IPS-18a (cell line): ENCODE measurements around the gene CFAP54.

Experiments used
- H3K27ac ChIP-seq: one replicate; pipeline ENCODE4 v1.5.1; 2013; ENCODE audit warnings: low read length
- H3K27me3 ChIP-seq: one replicate; pipeline ENCODE4 v1.6.1; 2013; ENCODE audit warnings: mild to moderate bottlenecking, low read length; ENCODE audit not compliant: control insufficient read depth, insufficient read depth
- H3K36me3 ChIP-seq: one replicate; pipeline ENCODE4 v1.6.1; 2013; ENCODE audit warnings: low read depth, low read length; ENCODE audit not compliant: control insufficient read depth
- H3K4me1 ChIP-seq: one replicate; pipeline ENCODE4 v1.6.1; 2013; ENCODE audit warnings: low read depth, low read length; ENCODE audit not compliant: control insufficient read depth
- H3K4me3 ChIP-seq: one replicate; pipeline ENCODE4 v1.5.1; 2013; ENCODE audit warnings: low read length
- H3K9ac ChIP-seq: one replicate; pipeline ENCODE4 v1.6.1; 2013; ENCODE audit warnings: mild to moderate bottlenecking, low read length, moderate library complexity
- H3K9me3 ChIP-seq: one replicate; pipeline ENCODE4 v1.6.1; 2013; ENCODE audit warnings: low read depth, low read length; ENCODE audit not compliant: control insufficient read depth

The CFAP54 gene

DNA sequence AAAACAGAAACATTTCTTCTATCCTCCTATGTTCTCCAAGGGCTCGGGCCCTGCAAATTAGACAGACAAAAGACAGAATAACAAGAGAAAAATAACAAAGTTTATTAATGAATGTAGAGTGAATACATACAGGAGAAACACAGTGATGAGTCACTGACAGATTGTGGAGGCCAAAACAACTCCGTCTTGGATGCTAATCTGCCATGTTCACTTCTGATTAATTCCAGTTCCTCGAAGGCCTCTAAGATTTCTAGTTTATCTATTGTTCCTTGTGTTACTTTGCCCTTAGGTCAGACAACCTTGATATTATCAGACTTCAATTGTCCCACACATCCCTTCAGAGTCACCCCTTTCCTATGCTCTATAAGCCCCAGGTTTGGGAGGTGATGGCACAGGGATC lies 390.8 kb downstream of the CFAP54 start:
- Histone ChIP-seq H3K27ac (no peak overlapping the region), H3K9me3 (no peaks in the 10 kb centered on the region), H3K4me3 (no peak overlapping the region), H3K36me3 (no peaks in the 10 kb centered on the region), H3K4me1 (no peaks in the 10 kb centered on the region), H3K9ac (no peak overlapping the region), H3K27me3 (no peaks in the 10 kb centered on the region)

- H3K9me3 ChIP-seq = no peaks in the 10 kb centered on the region
- no peak overlapping the region for H3K9ac ChIP-seq
- H3K4me3 ChIP-seq = no peak overlapping the region
- H3K27me3 ChIP-seq = no peaks in the 10 kb centered on the region
- no peaks in the 10 kb centered on the region for H3K36me3 ChIP-seq
- no peak overlapping the region for H3K27ac ChIP-seq
- no peaks in the 10 kb centered on the region for H3K4me1 ChIP-seq
Measured at GRCh38 chr12:96881608-96882007, 392.2 kb downstream of the CFAP54 start.

DNA sequence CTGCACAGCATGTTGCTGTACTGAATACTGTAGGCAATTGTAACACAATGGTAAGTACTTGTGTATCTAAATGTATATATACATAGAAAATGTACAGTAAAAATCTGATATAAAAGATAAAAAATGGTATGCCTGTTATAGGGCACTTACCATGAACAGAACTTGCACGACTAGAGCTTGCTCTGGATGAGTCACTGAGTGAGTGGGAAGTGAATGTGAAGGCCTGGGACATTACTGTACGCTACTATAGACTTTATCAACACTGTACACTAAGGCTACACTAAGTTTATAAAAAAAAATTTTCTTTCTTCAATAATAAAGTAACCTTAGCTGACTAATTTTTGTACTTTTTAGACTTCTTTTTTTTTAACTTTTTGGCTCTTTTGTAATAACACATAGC lies 393.5 kb downstream of the CFAP54 start:
- Histone ChIP-seq H3K4me3 (no peak overlapping the region), H3K9ac (no peak overlapping the region), H3K27me3 (no peaks in the 10 kb centered on the region), H3K27ac (no peak overlapping the region), H3K9me3 (no peaks in the 10 kb centered on the region), H3K36me3 (no peaks in the 10 kb centered on the region), H3K4me1 (no peaks in the 10 kb centered on the region)

GRCh38 chr12:96883571-96883970 lies 394.2 kb downstream of the CFAP54 start:
- no peak overlapping the region for H3K27ac ChIP-seq
- no peaks in the 10 kb centered on the region for H3K9me3 ChIP-seq

DNA sequence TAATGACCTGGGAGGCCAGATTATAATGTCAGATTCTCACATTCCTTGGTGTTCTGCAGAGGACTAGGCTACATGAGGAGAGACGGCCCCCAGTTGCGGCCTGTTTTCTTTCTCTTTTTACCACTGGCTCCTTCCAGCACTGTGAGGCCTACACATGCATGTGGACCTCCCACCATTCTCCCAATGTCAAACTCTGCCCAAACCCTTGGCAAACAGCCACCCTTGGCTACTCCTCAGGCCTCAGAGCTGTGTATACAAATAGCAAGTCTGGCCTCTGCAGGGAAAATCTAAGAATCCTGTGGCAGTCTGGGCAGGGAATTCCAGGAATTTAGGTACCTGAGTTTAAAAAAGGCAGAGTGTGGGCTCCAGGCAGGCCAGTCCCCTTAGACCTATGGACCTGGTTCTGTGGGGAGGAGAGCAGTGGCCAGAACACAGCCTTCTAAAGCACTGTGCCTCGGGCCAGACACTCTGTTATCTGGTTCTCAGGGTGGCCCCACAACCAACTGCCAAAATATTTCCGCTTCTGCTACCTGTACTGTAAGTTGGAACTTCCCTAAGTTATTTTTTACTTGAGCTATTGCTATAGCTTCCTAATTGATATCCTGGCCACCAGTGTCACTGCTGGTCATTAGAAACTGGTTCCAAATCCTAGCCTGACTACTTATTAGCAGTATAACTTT lies 397.8 kb downstream of the CFAP54 start:
- Histone ChIP-seq H3K36me3 (no peaks in the 10 kb centered on the region), H3K27ac (no peak overlapping the region)

More at GRCh38 chr12:96883571-96883970, 394.2 kb downstream of the CFAP54 start:
- Histone ChIP-seq H3K36me3 (no peaks in the 10 kb centered on the region), H3K27me3 (no peaks in the 10 kb centered on the region), H3K9ac (no peak overlapping the region), H3K4me1 (no peaks in the 10 kb centered on the region), H3K4me3 (no peak overlapping the region)

DNA sequence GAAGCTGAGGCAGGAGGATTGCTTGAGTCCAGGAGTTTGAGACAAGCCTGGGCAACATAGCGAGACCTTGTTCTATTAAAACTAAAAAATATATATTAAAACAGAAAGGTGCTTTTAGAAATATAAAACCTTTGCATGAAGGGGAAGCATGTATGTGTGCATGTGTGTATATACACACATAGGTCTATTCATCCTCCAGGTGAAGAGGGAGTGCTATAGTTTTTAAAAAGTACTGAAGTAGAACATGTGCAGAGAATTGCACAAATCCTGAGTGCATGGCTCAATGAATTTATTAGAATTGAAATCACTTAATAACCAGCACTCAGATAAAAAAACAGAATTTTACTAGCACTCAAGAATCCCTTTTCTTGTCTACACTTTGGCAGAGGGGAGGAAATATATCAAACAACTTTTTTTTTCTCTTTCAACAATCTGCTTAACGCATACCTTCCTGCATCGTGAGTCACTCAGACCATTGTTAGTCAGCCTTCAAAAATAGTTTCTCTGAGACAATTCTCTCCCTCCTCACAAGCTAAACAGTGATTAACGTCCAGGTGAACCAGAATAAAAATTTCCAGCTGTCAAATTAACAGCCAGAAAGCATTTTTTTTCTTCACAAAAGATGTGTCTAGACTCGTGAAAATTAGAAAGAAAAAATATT lies 400.0 kb downstream of the CFAP54 start:
- H3K27ac ChIP-seq = no peak overlapping the region

More for the DNA sequence above, 397.8 kb downstream of the CFAP54 start:
- H3K4me1 ChIP-seq = peaks cover 3% of the 10 kb centered on the region
- no peaks in the 10 kb centered on the region for H3K9me3 ChIP-seq
- H3K27me3 ChIP-seq = no peaks in the 10 kb centered on the region
- no peak overlapping the region for H3K4me3 ChIP-seq
- no peak overlapping the region for H3K9ac ChIP-seq

GRCh38 chr12:96890331-96890730 lies 401.0 kb downstream of the CFAP54 start:
- no peak overlapping the region for H3K4me3 ChIP-seq
- no peaks in the 10 kb centered on the region for H3K27me3 ChIP-seq
- H3K9me3 ChIP-seq = no peaks in the 10 kb centered on the region
- H3K4me1 ChIP-seq = peaks cover 3% of the 10 kb centered on the region
- H3K27ac ChIP-seq = no peak overlapping the region
- H3K36me3 ChIP-seq = no peaks in the 10 kb centered on the region
- H3K9ac ChIP-seq = no peak overlapping the region

More for the DNA sequence above, 400.0 kb downstream of the CFAP54 start:
- Histone ChIP-seq H3K9ac (no peak overlapping the region), H3K27me3 (no peaks in the 10 kb centered on the region), H3K36me3 (no peaks in the 10 kb centered on the region), H3K4me3 (no peak overlapping the region), H3K4me1 (peaks cover 3% of the 10 kb centered on the region), H3K9me3 (no peaks in the 10 kb centered on the region)

DNA sequence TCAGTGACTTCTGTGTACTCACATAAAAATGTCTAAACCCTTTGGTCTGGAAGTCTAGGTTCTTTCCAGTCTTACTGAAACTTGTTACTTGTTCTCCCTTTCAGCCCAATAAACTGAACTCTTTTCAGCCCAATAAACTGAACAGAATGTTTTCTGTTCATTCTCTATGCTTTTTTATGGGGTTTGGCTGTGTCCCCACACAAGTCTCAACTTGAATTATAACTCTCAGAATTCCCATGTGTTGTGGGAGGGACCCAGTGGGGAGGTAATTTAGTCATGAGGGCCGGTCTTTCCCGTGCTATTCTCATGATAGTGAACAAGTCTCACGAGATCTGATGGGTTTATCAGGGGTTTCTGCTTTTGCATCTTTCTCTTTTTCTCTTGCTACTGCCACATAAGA lies 402.7 kb downstream of the CFAP54 start:
- H3K27me3 ChIP-seq = no peaks in the 10 kb centered on the region
- H3K4me1 ChIP-seq = peaks cover 3% of the 10 kb centered on the region
- H3K36me3 ChIP-seq = no peaks in the 10 kb centered on the region
- no peak overlapping the region for H3K9ac ChIP-seq
- no peaks in the 10 kb centered on the region for H3K9me3 ChIP-seq
- no peak overlapping the region for H3K27ac ChIP-seq
- no peak overlapping the region for H3K4me3 ChIP-seq

GRCh38 chr12:96897421-96897820 lies 408.0 kb downstream of the CFAP54 start:
- H3K9ac ChIP-seq = no peak overlapping the region
- no peaks in the 10 kb centered on the region for H3K36me3 ChIP-seq
- H3K9me3 ChIP-seq = no peaks in the 10 kb centered on the region
- H3K27ac ChIP-seq = no peak overlapping the region
- H3K4me3 ChIP-seq = no peak overlapping the region
- no peaks in the 10 kb centered on the region for H3K4me1 ChIP-seq
- no peaks in the 10 kb centered on the region for H3K27me3 ChIP-seq

- Histone ChIP-seq H3K27me3 (no peaks in the 10 kb centered on the region), H3K36me3 (no peaks in the 10 kb centered on the region), H3K27ac (no peak overlapping the region), H3K4me1 (no peaks in the 10 kb centered on the region), H3K9ac (no peak overlapping the region), H3K4me3 (no peak overlapping the region), H3K9me3 (no peaks in the 10 kb centered on the region)
Measured at GRCh38 chr12:96901175-96901574, 411.8 kb downstream of the CFAP54 start.

GRCh38 chr12:96902076-96902475 lies 412.7 kb downstream of the CFAP54 start:
- no peaks in the 10 kb centered on the region for H3K4me1 ChIP-seq
- no peaks in the 10 kb centered on the region for H3K27me3 ChIP-seq
- no peaks in the 10 kb centered on the region for H3K36me3 ChIP-seq
- H3K27ac ChIP-seq = no peak overlapping the region
- H3K9me3 ChIP-seq = no peaks in the 10 kb centered on the region
- no peak overlapping the region for H3K9ac ChIP-seq
- H3K4me3 ChIP-seq = no peak overlapping the region

DNA sequence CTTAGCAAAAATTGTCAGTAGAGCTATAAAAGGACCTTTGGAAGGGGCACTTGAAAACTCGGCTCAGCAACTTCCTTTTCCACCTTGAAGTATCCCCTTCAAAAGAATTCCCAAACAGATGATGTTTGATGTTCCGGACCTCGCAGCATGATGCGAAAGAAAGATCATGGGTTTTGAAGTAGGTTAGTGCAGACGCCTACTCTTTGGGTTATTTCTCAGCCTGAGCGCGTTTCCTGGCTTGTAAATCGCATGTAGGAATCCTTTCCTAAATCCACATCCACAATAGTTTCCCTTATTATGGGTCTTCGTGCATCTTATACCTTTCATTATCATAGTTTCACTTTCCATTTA lies 417.1 kb downstream of the CFAP54 start:
- Histone ChIP-seq H3K27ac (no peak overlapping the region), H3K4me3 (peak overlapping the region; percentile 65), H3K9ac (peak overlapping the region; percentile 53), H3K36me3 (no peaks in the 10 kb centered on the region), H3K4me1 (peaks cover 13% of the 10 kb centered on the region), H3K9me3 (no peaks in the 10 kb centered on the region), H3K27me3 (no peaks in the 10 kb centered on the region)
